ENCODE measurements around the gene PTPRT. TPM values are rescaled to one million over a fixed set of nuclear protein-coding genes. Genes with fewer than 3 reads are reported as not detected.

Gene PTPRT
- total RNA-seq, 1 experiment from 2014 or later = 0.20 TPM

DNA sequence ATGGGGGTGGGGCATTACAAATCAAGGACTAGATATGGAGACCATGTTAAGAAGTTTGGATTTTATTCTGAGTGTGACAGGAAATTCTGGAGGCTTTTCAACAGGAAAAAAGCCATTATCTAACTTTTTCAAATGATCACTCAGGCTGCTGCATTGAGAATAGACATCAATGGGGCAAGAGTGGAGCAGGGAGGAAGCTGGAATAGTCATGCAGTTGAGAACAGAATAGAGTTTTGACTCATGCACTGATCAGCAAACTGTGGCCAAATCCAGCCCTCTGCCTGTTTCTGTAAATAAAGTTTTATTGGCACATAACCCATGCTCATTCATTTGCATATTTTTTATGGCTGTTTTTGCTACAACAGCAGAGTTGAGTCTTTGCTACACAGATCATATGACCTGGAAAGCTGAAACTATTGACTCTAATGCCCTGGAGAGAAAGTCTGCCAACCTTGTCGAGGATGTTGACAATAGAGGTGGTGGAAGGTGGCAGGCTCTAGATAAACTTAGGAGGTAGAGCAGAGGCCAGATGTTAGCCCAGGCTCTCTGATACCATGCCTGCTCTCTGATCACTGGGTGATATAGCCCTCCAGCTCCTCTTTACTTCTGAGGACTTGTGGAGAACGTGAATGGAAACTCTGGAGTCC is 441.8 kb downstream of the PTPRT start:
- POLR2A ChIA-PET = no interaction called here
- H3K27me3 Mint-ChIP-seq (ENCODE audit: insufficient read depth, unreplicated experiment) = peaks cover 11% of the 10 kb centered on the region
- intact Hi-C loops (cut with micrococcal nuclease; ENCODE audit: unreplicated experiment) = no loop called here

GRCh38 chr20:42744756-42745465 is 444.8 kb downstream of the PTPRT start:
- no peak overlapping the region for H3K4me3 Mint-ChIP-seq (ENCODE audit: unreplicated experiment)
- POLR2A ChIA-PET = no interaction called here
- intact Hi-C loops (cut with micrococcal nuclease; ENCODE audit: unreplicated experiment) = no loop called here
- H3K9me3 Mint-ChIP-seq (ENCODE audit: unreplicated experiment) = no peaks in the 10 kb centered on the region
- no peak overlapping the region for H3K27ac Mint-ChIP-seq (ENCODE audit: unreplicated experiment)
- no peaks in the 10 kb centered on the region; the same call in 1 of the 2 replicates for H3K27me3 ChIP-seq (replicated peaks; ENCODE audit: control insufficient read depth, insufficient read depth, low read length)
- H3K4me1 ChIP-seq = no peaks in the 10 kb centered on the region
- TF ChIP-seq, protein P1, sequence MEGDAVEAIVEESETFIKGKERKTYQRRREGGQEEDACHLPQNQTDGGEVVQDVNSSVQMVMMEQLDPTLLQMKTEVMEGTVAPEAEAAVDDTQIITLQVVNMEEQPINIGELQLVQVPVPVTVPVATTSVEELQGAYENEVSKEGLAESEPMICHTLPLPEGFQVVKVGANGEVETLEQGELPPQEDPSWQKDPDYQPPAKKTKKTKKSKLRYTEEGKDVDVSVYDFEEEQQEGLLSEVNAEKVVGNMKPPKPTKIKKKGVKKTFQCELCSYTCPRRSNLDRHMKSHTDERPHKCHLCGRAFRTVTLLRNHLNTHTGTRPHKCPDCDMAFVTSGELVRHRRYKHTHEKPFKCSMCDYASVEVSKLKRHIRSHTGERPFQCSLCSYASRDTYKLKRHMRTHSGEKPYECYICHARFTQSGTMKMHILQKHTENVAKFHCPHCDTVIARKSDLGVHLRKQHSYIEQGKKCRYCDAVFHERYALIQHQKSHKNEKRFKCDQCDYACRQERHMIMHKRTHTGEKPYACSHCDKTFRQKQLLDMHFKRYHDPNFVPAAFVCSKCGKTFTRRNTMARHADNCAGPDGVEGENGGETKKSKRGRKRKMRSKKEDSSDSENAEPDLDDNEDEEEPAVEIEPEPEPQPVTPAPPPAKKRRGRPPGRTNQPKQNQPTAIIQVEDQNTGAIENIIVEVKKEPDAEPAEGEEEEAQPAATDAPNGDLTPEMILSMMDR (IDR thresholded peaks at IDR 0.05; ENCODE audit: insufficient read depth in 1 of 2, low read depth in 1 of 2, low read length in 1 of 2, severe bottlenecking in 1 of 2, unreplicated experiment in 1 of 2) = no peak
- H3K4me1 Mint-ChIP-seq (ENCODE audit: low read depth, unreplicated experiment) = no peaks in the 10 kb centered on the region
- H3K9me3 ChIP-seq = no peaks in the 10 kb centered on the region
- H3K36me3 Mint-ChIP-seq (ENCODE audit: insufficient read depth, unreplicated experiment) = no peaks in the 10 kb centered on the region
- no TSS peak for BruUV-seq (replicated peaks)
- DNase-seq = no peak
- no peaks in the 10 kb centered on the region for H3K36me3 ChIP-seq (ENCODE audit: control insufficient read depth, insufficient read depth, low read length)
- CTCF ChIA-PET = no interaction called here
- H3K4me3 ChIP-seq (ENCODE audit: low read depth, low read length) = no peak overlapping the region
- peaks cover 11% of the 10 kb centered on the region for H3K27me3 Mint-ChIP-seq (ENCODE audit: insufficient read depth, unreplicated experiment)

More for the DNA sequence above, 441.8 kb downstream of the PTPRT start:
- no peaks in the 10 kb centered on the region for H3K9me3 ChIP-seq
- Mint-ChIP-seq H3K27ac (ENCODE audit: unreplicated experiment) (no peak overlapping the region), H3K9me3 (ENCODE audit: unreplicated experiment) (no peaks in the 10 kb centered on the region), H3K4me3 (ENCODE audit: unreplicated experiment) (no peak overlapping the region), H3K4me1 (ENCODE audit: low read depth, unreplicated experiment) (no peaks in the 10 kb centered on the region), H3K36me3 (ENCODE audit: insufficient read depth, unreplicated experiment) (no peaks in the 10 kb centered on the region)
- TF ChIP-seq, protein P1 (IDR thresholded peaks at IDR 0.05; ENCODE audit: insufficient read depth in 1 of 2, low read depth in 1 of 2, low read length in 1 of 2, severe bottlenecking in 1 of 2, unreplicated experiment in 1 of 2) = no peak
- DNase-seq = no peak
- CTCF ChIA-PET = no interaction called here
- H3K27me3 ChIP-seq (replicated peaks; ENCODE audit: control insufficient read depth, insufficient read depth, low read length) = peaks cover under 1% of the 10 kb centered on the region; the same call in 1 of the 2 replicates
- H3K4me3 ChIP-seq (ENCODE audit: low read depth, low read length) = no peak overlapping the region
- no peaks in the 10 kb centered on the region for H3K4me1 ChIP-seq
- no TSS peak for BruUV-seq (replicated peaks)
- no peaks in the 10 kb centered on the region for H3K36me3 ChIP-seq (ENCODE audit: control insufficient read depth, insufficient read depth, low read length)

GRCh38 chr20:42742926-42743325 is 446.8 kb downstream of the PTPRT start:
- Mint-ChIP-seq H3K27ac (ENCODE audit: unreplicated experiment) (no peak overlapping the region), H3K4me3 (ENCODE audit: unreplicated experiment) (no peak overlapping the region), H3K27me3 (ENCODE audit: insufficient read depth, unreplicated experiment) (peaks cover 11% of the 10 kb centered on the region), H3K36me3 (ENCODE audit: insufficient read depth, unreplicated experiment) (no peaks in the 10 kb centered on the region), H3K9me3 (ENCODE audit: unreplicated experiment) (no peaks in the 10 kb centered on the region), H3K4me1 (ENCODE audit: low read depth, unreplicated experiment) (no peaks in the 10 kb centered on the region)
- Histone ChIP-seq H3K9me3 (no peaks in the 10 kb centered on the region), H3K36me3 (ENCODE audit: control insufficient read depth, insufficient read depth, low read length) (no peaks in the 10 kb centered on the region), H3K4me1 (no peaks in the 10 kb centered on the region), H3K4me3 (ENCODE audit: low read depth, low read length) (no peak overlapping the region), H3K27me3 (replicated peaks; ENCODE audit: control insufficient read depth, insufficient read depth, low read length) (no peaks in the 10 kb centered on the region; the same call in 1 of the 2 replicates)
- TF ChIP-seq, protein P1 (IDR thresholded peaks at IDR 0.05; ENCODE audit: insufficient read depth in 1 of 2, low read depth in 1 of 2, low read length in 1 of 2, severe bottlenecking in 1 of 2, unreplicated experiment in 1 of 2) = no peak
- intact Hi-C loops (cut with micrococcal nuclease; ENCODE audit: unreplicated experiment) = no loop called here
- ChIA-PET CTCF (interaction anchor here (0.6 kb wide), 1 partner anchor 17 kb away, joined by 4 read pairs; no protein-coding TSS in a partner anchor), POLR2A (no interaction called here)
- no TSS peak for BruUV-seq (replicated peaks)
- no peak for DNase-seq
